Measurements from ENCODE around the gene TNRC18. TPM values are rescaled to one million over a fixed set of nuclear protein-coding genes. Genes with fewer than 3 reads are reported as not detected.

TNRC18 gene
- total RNA-seq, 6 donors from 2014 or later, result 101 to 617 (median 128) TPM

- ATAC-seq (ENCODE audit: low FRiP score in 2 of 2) (no peak), DNase-seq (no peak)
- Histone ChIP-seq H3K27me3 (no peaks in the 10 kb centered on the region), H3K4me1 (peaks cover 10 to 51% (median 36%) of the 10 kb centered on the region in 4 donors), H3K4me3 (no peak overlapping the region), H3K9me3 (no peaks in the 10 kb centered on the region), H3K27ac (peak overlapping the region; percentile 32 to 62 (median 50)), H3K36me3 (peaks cover 45 to 90% (median 75%) of the 10 kb centered on the region in 4 donors)
- TF ChIP-seq, protein P1, sequence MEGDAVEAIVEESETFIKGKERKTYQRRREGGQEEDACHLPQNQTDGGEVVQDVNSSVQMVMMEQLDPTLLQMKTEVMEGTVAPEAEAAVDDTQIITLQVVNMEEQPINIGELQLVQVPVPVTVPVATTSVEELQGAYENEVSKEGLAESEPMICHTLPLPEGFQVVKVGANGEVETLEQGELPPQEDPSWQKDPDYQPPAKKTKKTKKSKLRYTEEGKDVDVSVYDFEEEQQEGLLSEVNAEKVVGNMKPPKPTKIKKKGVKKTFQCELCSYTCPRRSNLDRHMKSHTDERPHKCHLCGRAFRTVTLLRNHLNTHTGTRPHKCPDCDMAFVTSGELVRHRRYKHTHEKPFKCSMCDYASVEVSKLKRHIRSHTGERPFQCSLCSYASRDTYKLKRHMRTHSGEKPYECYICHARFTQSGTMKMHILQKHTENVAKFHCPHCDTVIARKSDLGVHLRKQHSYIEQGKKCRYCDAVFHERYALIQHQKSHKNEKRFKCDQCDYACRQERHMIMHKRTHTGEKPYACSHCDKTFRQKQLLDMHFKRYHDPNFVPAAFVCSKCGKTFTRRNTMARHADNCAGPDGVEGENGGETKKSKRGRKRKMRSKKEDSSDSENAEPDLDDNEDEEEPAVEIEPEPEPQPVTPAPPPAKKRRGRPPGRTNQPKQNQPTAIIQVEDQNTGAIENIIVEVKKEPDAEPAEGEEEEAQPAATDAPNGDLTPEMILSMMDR (IDR thresholded peaks at IDR 0.05), result no peak
- TF ChIP-seq POLR2AphosphoS5 (IDR thresholded peaks at IDR 0.05) (no peak), POLR2A (IDR thresholded peaks at IDR 0.05) (no peak), EP300 (IDR thresholded peaks at IDR 0.05) (no peak)
- WGBS, 2 donors, result 82 to 87% methylated on average over 9 of the region's 9 CpGs
These were observed 64.3 kb downstream of the TNRC18 start for GRCh38 chr7:5359344-5359743.

GRCh38 chr7:5357951-5358350, 65.7 kb downstream of the TNRC18 start:
- H3K27ac ChIP-seq, result peak overlapping the region; percentile 19 to 72 (median 65)

GRCh38 chr7:5356751-5357119, 66.9 kb downstream of the TNRC18 start:
- H3K36me3 ChIP-seq, result peaks cover 35 to 90% (median 77%) of the 10 kb centered on the region in 4 donors
- no peak for ATAC-seq (ENCODE audit: low FRiP score in 2 of 2)
- TF ChIP-seq EP300 (IDR thresholded peaks at IDR 0.05) (no peak), POLR2AphosphoS5 (IDR thresholded peaks at IDR 0.05) (no peak), POLR2A (IDR thresholded peaks at IDR 0.05) (no peak)
- TF ChIP-seq, protein P1 (IDR thresholded peaks at IDR 0.05), result no peak
- H3K27ac ChIP-seq, result peak overlapping the region in 3 of 4 donors; percentile 19 to 72 (median 49)
- peaks cover 11 to 51% (median 37%) of the 10 kb centered on the region in 4 donors for H3K4me1 ChIP-seq
- H3K4me3 ChIP-seq, result no peak overlapping the region
- no peaks in the 10 kb centered on the region for H3K9me3 ChIP-seq
- DNase-seq, result peak in 1 of 2 donors; percentile 29
- WGBS, 2 donors, result 80 to 89% methylated on average over 16 of the region's 16 CpGs
- H3K27me3 ChIP-seq, result no peaks in the 10 kb centered on the region

More at GRCh38 chr7:5357951-5358350, 65.7 kb downstream of the TNRC18 start:
- Histone ChIP-seq H3K4me3 (no peak overlapping the region), H3K4me1 (peaks cover 11 to 51% (median 37%) of the 10 kb centered on the region in 4 donors), H3K27me3 (no peaks in the 10 kb centered on the region), H3K9me3 (no peaks in the 10 kb centered on the region), H3K36me3 (peaks cover 45 to 90% (median 78%) of the 10 kb centered on the region in 4 donors)
- TF ChIP-seq, protein P1 (IDR thresholded peaks at IDR 0.05), result no peak
- TF ChIP-seq POLR2A (IDR thresholded peaks at IDR 0.05) (no peak), POLR2AphosphoS5 (IDR thresholded peaks at IDR 0.05) (no peak), EP300 (IDR thresholded peaks at IDR 0.05) (no peak)
- DNase-seq (peak in 1 of 2 donors; percentile 53), ATAC-seq (ENCODE audit: low FRiP score in 2 of 2) (peak; percentile 2 to 76)
- 64 to 70% methylated on average over 10 of the region's 10 CpGs for WGBS, 2 donors

DNA sequence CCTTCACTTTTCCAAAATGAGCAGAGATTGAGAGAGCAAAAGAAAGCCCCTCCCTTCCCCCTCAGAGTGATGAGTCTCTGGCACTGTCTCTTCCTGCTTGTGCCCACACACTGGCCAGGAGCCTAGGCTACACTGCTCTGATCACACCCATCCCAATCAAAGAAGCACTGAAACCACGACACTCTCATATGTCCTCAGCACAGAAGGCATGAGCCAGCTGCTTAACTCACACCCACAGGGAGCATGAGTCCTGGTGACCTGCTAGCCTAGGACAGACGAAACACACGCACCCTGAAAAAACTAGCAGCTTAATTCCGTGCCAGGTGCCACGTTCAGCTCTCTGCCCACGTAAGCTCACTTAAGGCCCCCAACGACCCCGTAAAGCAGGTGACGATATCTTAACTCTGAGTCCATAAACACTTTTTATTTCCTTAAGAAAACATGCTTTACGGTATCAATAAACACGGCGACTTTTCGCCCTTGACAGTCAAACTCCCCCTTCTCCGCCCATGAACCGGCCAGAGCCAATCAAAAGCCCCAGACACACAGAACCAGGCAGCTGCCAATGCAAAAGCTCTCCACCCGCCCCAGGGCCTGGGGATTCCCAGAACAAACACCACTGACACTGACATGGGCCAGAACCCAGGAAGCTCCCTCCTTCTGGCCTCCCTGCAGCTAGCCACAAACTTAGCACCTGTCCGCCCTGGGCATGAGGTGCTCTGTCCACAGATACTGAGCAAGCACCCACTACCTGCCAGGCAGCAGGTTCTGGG, 69.0 kb downstream of the TNRC18 start:
- Histone ChIP-seq H3K36me3 (peaks cover 31 to 92% (median 77%) of the 10 kb centered on the region in 4 donors), H3K27ac (peak overlapping the region in 1 of 4 donors; percentile 57), H3K9me3 (no peaks in the 10 kb centered on the region), H3K4me1 (peaks cover 11 to 39% (median 32%) of the 10 kb centered on the region in 4 donors), H3K4me3 (no peak overlapping the region), H3K27me3 (no peaks in the 10 kb centered on the region)
- no peak for TF ChIP-seq POLR2AphosphoS5 (IDR thresholded peaks at IDR 0.05)
- TF ChIP-seq, protein P1 (IDR thresholded peaks at IDR 0.05), result no peak
- TF ChIP-seq EP300 (IDR thresholded peaks at IDR 0.05), result no peak
- no peak for TF ChIP-seq POLR2A (IDR thresholded peaks at IDR 0.05)
- ATAC-seq (ENCODE audit: low FRiP score in 2 of 2) (peak in 1 of 2 donors; percentile 59), DNase-seq (peak in 1 of 2 donors; percentile 46)
- 57 to 69% methylated on average over 13 to 17 of the region's 17 CpGs for WGBS, 2 donors
